K562 (cell line): ENCODE results near the gene ATP8A1. TPM values are rescaled to one million over a fixed set of nuclear protein-coding genes. Genes with fewer than 3 reads are reported as not detected.

ENCODE experiments used
- ATAC-seq: fragments of 200-7000 bp; cut with Tn5 transposase; 3 replicates; pipeline ENCODE4 v1.9.1; 2020; ENCODE audit warnings: moderate library complexity
- BruUV-seq: library from RNA; stranded (reverse); fragments of 400-500 nt; replicated peaks from 2 replicates; lab custom pipeline; 2021; lab: Mats Ljungman, UMichigan
- CTCF ChIA-PET: fragments of 300-600 bp; formaldehyde crosslinking; extraction: SDS; loops from one replicate; lab custom pipeline; 2021; ENCODE audit warnings: low intra/inter-chr PET ratio; lab: Yijun Ruan, JAX
- POLR2A ChIA-PET: fragments of 300-600, 350-650 bp; sonication (Branson Sonifier 250); formaldehyde crosslinking; extraction: SDS; loops from one replicate; lab custom pipeline; 2021; ENCODE audit warnings: antibody characterized with exemption, inconsistent platforms; lab: Yijun Ruan, JAX
- DNase-seq, 4 experiments: peaks; one replicate each; pipeline versions ENCODE4 v3.0.0 to v3.0.0-alpha.2; 2011 to 2018; ENCODE audit warnings: low spot score in 3 of 4, mixed read lengths in 3 of 4; ENCODE audit errors: extremely low read depth in 1 of 4
- FAIRE-seq: peaks from 2 replicates; lab custom pipeline; 2011; peaks lifted over from hg19 to GRCh38; lab: Jason Lieb, UNC
- H2AFZ ChIP-seq: 2 replicates; pipeline ENCODE4 v1.6.0; 2011; ENCODE audit warnings: low read depth, low read length, control low read depth, inconsistent platforms
- H3K27ac ChIP-seq: fragments of 200-600 bp; 3 replicates; pipeline ENCODE4 v1.8.0; 2011; ENCODE audit warnings: low read depth, mild to moderate bottlenecking, control low read depth, inconsistent platforms, low read length, moderate library complexity, mixed read lengths; ENCODE audit errors: extremely low read depth
- H3K27me3 ChIP-seq, 2 experiments: fragments of 300-600 bp in 1 of 2; 2 replicates in 1 of 2; 3 replicates in 1 of 2; pipeline versions ENCODE4 v1.6.0 to v1.8.0; 2011; ENCODE audit warnings: inconsistent platforms in 2 of 2, low read length in 2 of 2, mild to moderate bottlenecking in 1 of 2, mixed read lengths in 1 of 2, moderate library complexity in 1 of 2; ENCODE audit not compliant: control insufficient read depth in 2 of 2, insufficient read depth in 2 of 2
- H3K36me3 ChIP-seq: fragments of 300-600 bp; 3 replicates; pipeline ENCODE4 v1.8.0; 2011; ENCODE audit warnings: mild to moderate bottlenecking, low read length, inconsistent platforms; ENCODE audit not compliant: control insufficient read depth, insufficient read depth
- H3K4me1 ChIP-seq, 2 experiments: fragments of 200-600 bp in 1 of 2; replicated peaks in 1 of 2; 2 replicates in 1 of 2; 3 replicates in 1 of 2; pipeline versions ENCODE4 v1.5.1 to v1.8.0; 2011; ENCODE audit warnings: inconsistent platforms in 2 of 2, low read length in 2 of 2, mild to moderate bottlenecking in 1 of 2, mixed read lengths in 1 of 2, moderate library complexity in 1 of 2; ENCODE audit not compliant: control insufficient read depth in 2 of 2, insufficient read depth in 2 of 2
- H3K4me2 ChIP-seq: 2 replicates; pipeline ENCODE4 v1.6.1; 2011; ENCODE audit warnings: low read length, control low read depth, inconsistent platforms, mixed read lengths; ENCODE audit not compliant: insufficient read depth
- H3K4me3 ChIP-seq: fragments of 200-600 bp; sonication (generic), shearing (Covaris generic); 2 replicates; pipeline ENCODE4 v1.5.1; 2016; ENCODE audit warnings: control low read depth, inconsistent platforms
- H3K79me2 ChIP-seq: fragments of 200-600 bp; 3 replicates; pipeline ENCODE4 v1.8.0; 2011; ENCODE audit warnings: low read length, inconsistent platforms; ENCODE audit not compliant: control insufficient read depth, insufficient read depth
- H3K9ac ChIP-seq, 2 experiments: 2 replicates each; pipeline versions ENCODE4 v1.6.0 to v1.6.1; 2011; ENCODE audit warnings: low read depth in 2 of 2, low read length in 2 of 2, control low read depth in 1 of 2, inconsistent platforms in 1 of 2, mild to moderate bottlenecking in 1 of 2, mixed read lengths in 1 of 2; ENCODE audit not compliant: insufficient read depth in 1 of 2
- H3K9me1 ChIP-seq: one replicate; pipeline ENCODE4 v1.6.0; 2011; ENCODE audit warnings: inconsistent platforms, mild to moderate bottlenecking, low read length, moderate library complexity; ENCODE audit not compliant: control insufficient read depth, insufficient read depth
- H3K9me3 ChIP-seq: replicated peaks from 2 replicates; pipeline ENCODE4 v1.5.1; 2011; ENCODE audit warnings: low read depth, low read length, inconsistent platforms; ENCODE audit not compliant: control insufficient read depth, insufficient read depth
- H4K20me1 ChIP-seq: replicated peaks from 2 replicates; pipeline ENCODE4 v1.6.1; 2011; ENCODE audit warnings: low read length, inconsistent platforms, mixed read lengths; ENCODE audit not compliant: control insufficient read depth, insufficient read depth
- MAFF ChIP-seq: IDR thresholded peaks from 2 replicates; pipeline ENCODE4 v1.6.1; 2012; ENCODE audit warnings: low read length, improper control_type of control experiment
- NR2C1 ChIP-seq, 2 experiments: fragments of 450-650 bp; IDR thresholded peaks; 2 replicates each; pipeline ENCODE4 v1.6.1; 2017; ENCODE audit warnings: mild to moderate bottlenecking in 2 of 2, antibody characterized with exemption in 1 of 2, inconsistent platforms in 1 of 2, missing compliant biosample characterization in 1 of 2, missing genetic modification characterization in 1 of 2
- PATZ1 ChIP-seq: fragments of 250-450 bp; sonication (Bioruptor Pico); IDR thresholded peaks from 2 replicates; pipeline ENCODE4 v1.5.0; 2020; ENCODE audit warnings: mild to moderate bottlenecking, borderline replicate concordance
- UBTF ChIP-seq, 2 experiments: IDR thresholded peaks; 2 replicates each; pipeline ENCODE4 v1.6.1; 2012; ENCODE audit warnings: improper control_type of control experiment in 2 of 2, low read depth in 2 of 2, low read length in 2 of 2, borderline replicate concordance in 1 of 2
- ZNF717 ChIP-seq: fragments of 250-450 bp; sonication (Bioruptor Pico); IDR thresholded peaks from 2 replicates; pipeline ENCODE4 v1.5.0; 2021
- WGBS: fragments of 100-300 bp; shearing (Covaris generic); methylation state at CpG from one replicate; pipeline ENCODE4 v1.1.6; 2016; ENCODE audit warnings: low coverage, mixed read lengths; ENCODE audit not compliant: insufficient coverage; ENCODE audit errors: missing lambda C conversion rate; 5-methylcytosine and 5-hydroxymethylcytosine counted together
- in situ Hi-C: fragments of 300-500 bp; cut with MboI; formaldehyde crosslinking; loops from 4 replicates; pipeline ENCODE4 v1.15.0; 2018; ENCODE audit warnings: inconsistent platforms, mixed read lengths
- intact Hi-C: fragments of 100-400 bp; cut with micrococcal nuclease; formaldehyde crosslinking; loops from 2 replicates; pipeline ENCODE4 v1.14.2; 2022
- polyA plus RNA-seq, 8 experiments: library from polyadenylated mRNA; depleted of rRNA in 4 of 8; stranded (reverse) in 5 of 8; unstranded in 3 of 8; fragments of >200 nt; fragmentation: Nextera tagmentation in 2 of 8; fragmentation: Illumina TruSeq in 1 of 8; extraction: Ambion mirVana in 2 of 8; extraction: Trizol in 1 of 8; gene quantifications; 2 replicates each; pipeline versions ENCODE4 v1.2.1 to v1.2.3, GENCODE V29; 2011 to 2014; ENCODE audit warnings: inconsistent platforms in 1 of 8, missing spikeins in 1 of 8
- total RNA-seq, 7 experiments: library from RNA; depleted of rRNA in 6 of 7; stranded (reverse); fragments of >200 nt in 6 of 7; fragmentation: Illumina TruSeq in 2 of 7; extraction: Trizol in 2 of 7; gene quantifications; 2 replicates each; pipeline versions ENCODE4 v1.2.1 to v1.2.3, GENCODE V29; 2011 to 2021; ENCODE audit warnings: low replicate concordance in 1 of 7

The ATP8A1 gene
- total and polyA plus RNA-seq, 9 of the 15 experiments (the other 6 are each of a cell fraction or from before 2014, with no cell fraction given): 0.05 to 0.29 (median 0.07) TPM; not detected in 2

- ATAC-seq (no peak), DNase-seq (no peak), FAIRE-seq (no peak)
- CTCF ChIA-PET: no interaction called here
- in situ Hi-C loops: no loop called here
- H4K20me1 ChIP-seq: no peaks in the 10 kb centered on the region
- H3K9me1 ChIP-seq: no peaks in the 10 kb centered on the region
- no peak overlapping the region for H3K27ac ChIP-seq
- intact Hi-C loops: no loop called here
- H3K9me3 ChIP-seq: no peaks in the 10 kb centered on the region
- H3K4me2 ChIP-seq: no peak overlapping the region
- H3K9ac ChIP-seq: no peak overlapping the region
- no peaks in the 10 kb centered on the region for H3K4me1 ChIP-seq
- BruUV-seq: no TSS peak
- no peaks in the 10 kb centered on the region for H3K79me2 ChIP-seq
- TF ChIP-seq ZNF717 (no peak), MAFF (no peak), UBTF (IDR thresholded peaks at IDR 0.05; ENCODE audit: borderline replicate concordance in 1 of 2, low read depth in 2 of 2, low read length in 2 of 2) (no peak), NR2C1 (IDR thresholded peaks at IDR 0.05) (no peak), NR2C1 (tag; IDR thresholded peaks at IDR 0.05) (no peak), PATZ1 (CRISPR knock-in tag) (no peak)
- POLR2A ChIA-PET: no interaction called here
- no peak overlapping the region for H3K4me3 ChIP-seq
- peaks cover 0 to 2% of the 10 kb centered on the region in 2 experiments; a peak in 1 of 5 replicates for H3K27me3 ChIP-seq
- 0% methylated on average over 6 of the region's 6 CpGs for WGBS
- H2AFZ ChIP-seq: no peak overlapping the region
- H3K36me3 ChIP-seq: no peaks in the 10 kb centered on the region
Observed at GRCh38 chr4:42489095-42489494, 167.8 kb downstream of the ATP8A1 start.
